Measurements from ENCODE around the gene MYL7.

The MYL7 gene

DNA sequence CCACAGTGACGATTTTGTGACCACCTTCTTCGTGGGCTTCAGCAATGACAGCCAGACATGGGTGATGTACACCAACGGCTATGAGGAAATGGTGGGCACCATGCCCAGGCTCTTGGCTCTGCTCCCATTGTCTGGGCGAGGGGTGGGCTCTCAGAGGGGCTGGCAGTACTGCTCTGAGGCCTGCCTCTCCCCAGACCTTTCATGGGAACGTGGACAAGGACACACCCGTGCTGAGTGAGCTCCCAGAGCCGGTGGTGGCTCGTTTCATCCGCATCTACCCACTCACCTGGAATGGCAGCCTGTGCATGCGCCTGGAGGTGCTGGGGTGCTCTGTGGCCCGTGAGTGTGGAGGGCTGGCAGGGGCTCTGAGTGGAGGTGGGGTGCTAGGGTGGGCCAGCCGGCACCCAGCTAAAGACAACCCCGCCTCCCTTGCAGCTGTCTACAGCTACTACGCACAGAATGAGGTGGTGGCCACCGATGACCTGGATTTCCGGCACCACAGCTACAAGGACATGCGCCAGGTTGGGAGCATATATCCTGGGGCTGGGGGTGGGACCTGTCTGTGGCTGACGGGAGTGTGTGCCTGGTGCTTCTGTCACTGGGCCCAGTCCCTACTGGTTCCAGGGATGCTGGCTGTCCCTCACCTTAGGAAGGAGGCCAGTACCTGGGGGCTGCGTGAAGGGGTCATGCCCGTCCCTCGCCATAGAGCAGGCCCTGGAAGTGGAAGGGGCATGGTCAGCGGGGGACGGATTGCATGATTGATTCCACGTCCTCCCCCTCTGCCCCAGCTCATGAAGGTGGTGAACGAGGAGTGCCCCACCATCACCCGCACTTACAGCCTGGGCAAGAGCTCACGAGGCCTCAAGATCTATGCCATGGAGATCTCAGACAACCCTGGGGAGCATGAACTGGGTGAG is 30.2 kb downstream of the MYL7 start:
- no peak for DNase-seq

DNA sequence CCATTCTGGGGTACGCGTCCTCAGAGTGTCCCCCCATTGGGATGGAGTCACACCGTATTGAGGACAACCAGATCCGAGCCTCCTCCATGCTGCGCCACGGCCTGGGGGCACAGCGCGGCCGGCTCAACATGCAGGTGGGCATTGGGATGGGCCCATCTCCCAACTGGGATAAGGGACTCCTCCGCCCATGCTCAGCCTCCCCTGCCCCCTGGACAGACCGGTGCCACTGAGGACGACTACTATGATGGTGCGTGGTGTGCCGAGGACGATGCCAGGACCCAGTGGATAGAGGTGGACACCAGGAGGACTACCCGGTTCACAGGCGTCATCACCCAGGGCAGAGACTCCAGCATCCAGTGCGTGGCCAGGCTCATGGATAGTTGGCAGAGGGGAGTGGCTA is 31.1 kb downstream of the MYL7 start:
- DNase-seq: no peak

DNA sequence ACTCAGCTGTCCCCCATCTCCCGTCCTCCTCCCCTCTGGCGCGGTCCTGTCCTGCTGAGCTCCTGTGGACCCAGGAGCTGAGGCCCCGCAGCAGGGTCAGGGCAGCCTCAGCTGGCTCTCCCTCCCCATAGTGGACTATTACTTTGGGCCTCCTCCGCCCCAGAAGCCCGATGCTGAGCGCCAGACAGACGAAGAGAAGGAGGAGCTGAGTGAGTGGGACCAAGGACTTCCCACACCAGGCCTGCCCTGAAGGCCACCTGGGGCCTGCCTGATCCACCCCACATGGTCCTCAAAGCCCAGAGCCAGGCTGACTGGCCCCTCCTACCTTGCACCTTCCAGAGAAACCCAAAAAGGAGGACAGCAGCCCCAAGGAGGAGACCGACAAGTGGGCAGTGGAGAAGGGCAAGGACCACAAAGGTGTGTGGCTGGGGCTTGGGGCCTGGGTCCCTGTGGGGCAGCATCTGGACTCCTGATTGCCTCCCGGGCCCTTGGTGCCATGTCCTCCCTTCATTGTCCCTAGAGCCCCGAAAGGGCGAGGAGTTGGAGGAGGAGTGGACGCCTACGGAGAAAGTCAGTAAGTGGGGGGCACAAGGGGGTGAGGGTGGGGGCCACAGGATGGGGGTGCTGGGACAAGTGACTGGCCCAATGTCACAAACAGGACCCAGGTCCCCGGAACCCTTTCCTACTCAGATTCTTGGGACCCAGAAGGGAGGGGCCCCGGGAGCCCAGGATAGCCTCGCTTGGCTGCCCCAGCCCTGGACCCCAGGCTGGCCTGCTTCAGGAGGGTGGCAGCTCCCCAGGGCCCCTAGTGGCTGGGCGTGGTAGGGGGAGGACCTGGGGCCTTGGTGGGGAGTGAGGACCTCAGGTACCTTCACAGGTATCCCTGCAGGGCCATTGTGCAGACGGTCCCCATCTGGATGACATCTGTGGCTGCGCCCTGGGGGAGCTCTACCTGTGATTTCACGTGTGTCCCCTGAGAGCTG is 32.1 kb downstream of the MYL7 start:
- DNase-seq: no peak

GRCh38 chr7:44107961-44108767 is 33.0 kb downstream of the MYL7 start:
- DNase-seq: no peak

DNA sequence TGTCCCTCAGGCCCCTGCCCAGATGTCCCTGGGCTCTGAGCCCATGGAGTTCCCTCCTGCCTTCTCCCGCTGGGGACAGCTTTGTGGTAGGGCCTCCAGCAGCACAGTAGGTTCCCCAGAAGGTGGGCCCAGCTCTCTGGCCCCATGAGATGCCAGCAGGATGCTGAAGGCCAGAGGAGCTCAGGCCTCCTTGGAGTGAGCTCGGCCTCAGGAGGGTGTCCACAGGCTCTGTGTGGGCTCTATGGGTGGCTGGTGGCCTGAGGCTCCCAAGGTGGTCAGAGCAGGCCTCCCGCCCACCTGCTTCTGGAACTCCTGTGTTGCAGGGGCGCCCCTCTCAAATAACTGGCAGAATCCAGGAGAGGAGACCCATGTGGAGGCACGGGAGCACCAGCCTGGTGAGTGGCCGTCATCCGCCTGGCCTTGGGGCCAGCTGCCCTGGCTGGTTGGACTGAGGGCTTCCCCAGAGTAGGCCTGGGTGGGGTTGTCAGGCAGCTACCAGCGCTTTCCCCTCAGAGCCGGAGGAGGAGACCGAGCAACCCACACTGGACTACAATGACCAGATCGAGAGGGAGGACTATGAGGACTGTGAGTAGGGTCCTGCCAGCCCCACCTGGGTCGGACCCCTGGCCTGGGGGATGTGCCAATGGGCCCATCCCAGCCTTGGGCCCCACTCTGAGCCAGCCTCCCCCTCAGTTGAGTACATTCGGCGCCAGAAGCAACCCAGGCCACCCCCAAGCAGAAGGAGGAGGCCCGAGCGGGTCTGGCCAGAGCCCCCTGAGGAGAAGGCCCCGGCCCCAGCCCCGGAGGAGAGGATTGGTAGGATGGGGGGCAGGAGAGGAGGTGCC is 33.8 kb downstream of the MYL7 start:
- DNase-seq: no peak

- no peak for DNase-seq
Measured at GRCh38 chr7:44106311-44107065, 34.6 kb downstream of the MYL7 start.

DNA sequence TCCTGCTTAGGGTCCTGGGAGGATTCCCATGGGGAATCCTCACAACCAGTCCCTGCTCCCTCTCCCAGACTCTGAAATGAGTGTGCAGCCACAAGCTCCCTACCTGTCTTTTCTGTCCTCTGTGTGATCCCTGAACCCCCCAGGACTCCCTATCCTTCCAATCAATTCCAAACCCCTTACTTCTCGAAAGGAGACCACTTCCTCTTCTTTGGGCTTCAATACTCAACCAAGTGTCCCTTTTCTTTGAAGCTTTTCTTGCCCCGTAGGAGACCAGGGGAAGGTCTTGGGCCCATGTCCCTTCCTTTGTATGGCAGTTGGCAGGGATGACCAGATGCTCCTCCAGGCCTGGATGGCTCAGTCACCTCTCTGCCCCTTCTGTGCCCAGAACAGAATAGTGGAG is 35.3 kb downstream of the MYL7 start:
- DNase-seq: no peak

- DNase-seq: no peak
Measured at GRCh38 chr7:44104860-44105771, 36.0 kb downstream of the MYL7 start.

DNA sequence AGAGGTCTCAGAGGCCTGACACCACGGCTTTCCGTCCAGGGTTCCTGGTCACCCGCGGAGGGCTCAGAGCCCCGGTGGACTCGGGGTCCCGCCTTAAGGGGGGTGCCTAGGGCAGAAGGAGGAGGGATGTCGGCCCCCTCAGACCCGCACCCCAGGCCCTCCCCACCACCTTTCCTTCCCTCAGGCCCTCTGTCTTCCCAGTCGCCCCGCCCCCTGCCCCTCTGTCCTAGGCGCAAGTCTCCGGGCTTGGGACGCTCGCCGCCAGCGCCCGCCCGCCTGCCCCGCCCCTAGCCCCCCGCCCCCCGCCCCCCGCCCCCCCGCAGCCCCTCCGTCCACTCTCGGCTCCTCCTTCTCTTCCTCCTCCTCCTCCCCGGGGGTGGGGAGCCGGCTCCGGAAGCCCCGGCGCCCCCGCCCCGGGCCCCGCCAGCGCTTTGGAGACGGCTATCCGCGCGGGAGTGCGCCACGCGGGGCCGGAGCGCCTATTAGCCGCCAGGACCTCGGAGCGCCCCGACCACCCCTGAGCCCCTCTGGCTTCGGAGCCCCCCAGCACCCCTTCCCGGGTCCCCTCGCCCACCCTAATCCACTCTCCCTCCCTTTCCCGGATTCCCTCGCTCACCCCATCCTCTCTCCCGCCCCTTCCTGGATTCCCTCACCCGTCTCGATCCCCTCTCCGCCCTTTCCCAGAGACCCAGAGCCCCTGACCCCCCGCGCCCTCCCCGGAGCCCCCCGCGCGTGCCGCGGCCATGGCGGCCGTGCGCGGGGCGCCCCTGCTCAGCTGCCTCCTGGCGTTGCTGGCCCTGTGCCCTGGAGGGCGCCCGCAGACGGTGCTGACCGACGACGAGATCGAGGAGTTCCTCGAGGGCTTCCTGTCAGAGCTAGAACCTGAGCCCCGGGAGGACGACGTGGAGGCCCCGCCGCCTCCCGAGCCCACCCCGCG is 36.9 kb downstream of the MYL7 start, which contains the start of gene AEBP1:
AEBP1 (plus strand) TSS at position 423 of the 937 bp plus-strand sequence; CDS start at position 744, 321 bp downstream.
- DNase-seq: no peak

DNA sequence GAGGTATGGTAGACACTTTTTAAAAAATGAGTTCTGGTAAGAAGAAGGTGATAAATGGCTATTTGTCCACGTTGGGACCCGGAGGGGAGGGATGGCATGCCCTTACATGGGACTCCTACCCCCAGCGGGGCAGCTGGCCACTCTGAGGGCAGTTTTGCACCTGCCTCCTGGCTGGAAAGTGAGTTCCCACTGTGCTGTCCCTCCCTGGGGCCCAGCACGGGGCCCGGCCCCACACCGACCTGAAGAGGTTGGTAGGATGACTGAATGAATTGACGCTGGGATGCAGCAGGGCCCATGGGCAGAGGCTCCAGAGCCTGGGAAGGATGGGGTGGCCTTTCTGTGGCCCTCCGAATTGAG is 37.6 kb downstream of the MYL7 start:
- DNase-seq: no peak

GRCh38 chr7:44102846-44103565 is 38.1 kb downstream of the MYL7 start:
- DNase-seq: no peak

- DNase-seq: no peak
Measured at GRCh38 chr7:44101966-44102845, 38.9 kb downstream of the MYL7 start.

DNA sequence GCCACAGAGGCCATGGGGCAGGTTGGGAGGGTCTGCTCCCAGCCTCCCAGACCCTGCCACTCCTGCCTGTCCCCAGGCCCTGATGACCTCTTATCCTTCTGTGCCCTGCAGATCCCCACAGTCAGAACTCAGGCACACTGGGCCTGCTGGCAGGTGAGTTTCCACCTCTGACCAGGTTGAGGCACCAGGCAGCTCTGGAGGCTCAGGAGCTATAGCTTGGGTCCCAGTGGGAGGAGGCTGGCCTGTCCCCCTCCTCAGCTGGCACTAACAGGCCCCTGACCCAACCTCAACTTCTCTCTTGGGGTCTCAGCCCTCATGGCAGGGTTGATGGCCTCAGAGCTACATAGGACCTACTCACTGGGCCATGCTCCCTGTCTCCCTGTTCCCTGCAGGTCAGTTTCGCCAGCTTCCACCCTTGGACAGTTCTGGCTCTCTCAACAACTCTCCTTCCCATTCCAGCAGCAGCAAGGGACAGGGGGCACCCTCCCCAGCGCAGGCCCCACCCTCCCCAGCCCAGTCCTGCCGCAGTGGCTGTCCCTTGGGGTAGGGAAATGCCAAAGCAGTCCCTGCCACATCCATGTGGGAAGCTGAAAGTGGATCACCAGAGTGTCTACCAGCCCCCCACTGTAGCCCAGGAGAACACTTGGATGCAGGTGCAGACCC is 39.7 kb downstream of the MYL7 start:
- DNase-seq: no peak

DNA sequence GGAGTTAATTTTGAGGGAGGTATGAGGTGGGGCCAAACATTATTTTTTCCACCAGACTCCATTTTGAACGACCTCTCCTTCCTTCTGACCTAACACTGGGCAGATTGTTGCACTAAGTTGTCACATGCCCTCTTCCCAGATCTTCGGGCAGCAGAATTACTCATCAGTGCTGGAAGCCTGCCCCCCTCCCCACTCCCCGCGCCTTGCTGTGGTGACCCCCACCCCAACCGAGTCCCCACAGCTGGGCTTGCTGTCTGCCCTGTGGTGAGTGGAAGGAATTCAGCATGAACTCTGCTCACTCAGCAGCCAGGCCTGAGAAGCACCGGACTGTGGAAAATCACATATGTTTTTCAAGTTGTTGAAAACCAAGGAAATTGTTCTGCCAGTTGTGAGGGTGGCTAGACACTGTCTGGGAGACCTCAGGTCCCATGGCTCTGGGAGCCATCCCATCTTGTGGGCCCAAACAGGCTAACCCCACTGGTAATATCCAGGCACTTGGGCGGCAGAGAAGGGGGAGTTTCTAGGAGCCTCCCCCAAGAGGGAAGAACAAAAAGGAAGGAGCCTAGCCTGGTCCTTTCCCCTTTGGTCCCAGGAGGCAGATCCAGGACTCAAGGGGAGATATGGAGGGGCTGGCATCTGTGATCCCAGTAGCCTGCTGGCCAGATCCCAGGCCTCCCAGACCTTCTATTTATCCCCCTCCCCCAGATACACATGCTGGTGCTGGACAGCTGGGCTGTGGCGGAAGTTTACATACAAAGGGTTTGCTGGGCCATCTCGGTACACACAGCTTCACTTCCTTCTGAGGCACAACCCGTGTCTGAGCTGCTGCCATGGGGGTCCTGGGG is 40.5 kb downstream of the MYL7 start:
- no peak for DNase-seq

GRCh38 chr7:44099669-44100068 is 41.5 kb downstream of the MYL7 start:
- DNase-seq: no peak

Measured in NCI-H1048 (cell line).